HepG2 (cell line): ENCODE results near the gene CEP164. TPM values are rescaled to one million over a fixed set of nuclear protein-coding genes. Genes with fewer than 3 reads are reported as not detected.

Experiments
- ATAC-seq: fragments of 200-7000 bp; cut with Tn5 transposase; 3 replicates; pipeline ENCODE4 v1.9.1; 2020; ENCODE audit warnings: mild to moderate bottlenecking, moderate library complexity
- BruUV-seq: library from RNA; stranded (reverse); fragments of 400-500 nt; replicated peaks from 2 replicates; lab custom pipeline; 2021; lab: Mats Ljungman, UMichigan
- CTCF ChIA-PET: fragments of 300-600 bp; formaldehyde crosslinking; extraction: SDS; loops from one replicate; lab custom pipeline; 2021; ENCODE audit warnings: low total read pairs, inconsistent platforms, low intra/inter-chr PET ratio; lab: Yijun Ruan, JAX
- POLR2A ChIA-PET: fragments of 350-600 bp; sonication (Branson Sonifier 250); formaldehyde crosslinking; loops from one replicate; lab custom pipeline; 2020; ENCODE audit warnings: antibody characterized with exemption, inconsistent platforms; lab: Yijun Ruan, JAX
- DNase-seq: peaks from one replicate; pipeline ENCODE4 v3.0.0-alpha.2; 2015; ENCODE audit warnings: low spot score
- FAIRE-seq: peaks from 3 replicates; lab custom pipeline; 2011; peaks lifted over from hg19 to GRCh38; lab: Jason Lieb, UNC
- H2AFZ ChIP-seq: one replicate; pipeline ENCODE4 v1.6.1; 2011; ENCODE audit warnings: low read length, inconsistent platforms
- H3K27ac ChIP-seq: fragments of 300-600 bp; 3 replicates; pipeline ENCODE4 v1.8.0; 2011; ENCODE audit warnings: mixed run types, mild to moderate bottlenecking, mixed read lengths, low read length, inconsistent platforms; ENCODE audit not compliant: insufficient read depth; ENCODE audit errors: extremely low read length
- H3K27me3 ChIP-seq, 2 experiments: fragments of 200-600 bp in 1 of 2; 2 replicates in 1 of 2; 3 replicates in 1 of 2; pipeline versions ENCODE4 v1.6.0 to v1.8.0; 2011; ENCODE audit warnings: low read length in 2 of 2, mild to moderate bottlenecking in 2 of 2, moderate library complexity in 2 of 2, inconsistent platforms in 1 of 2; ENCODE audit not compliant: insufficient read depth in 2 of 2, control insufficient read depth in 1 of 2
- H3K36me3 ChIP-seq, 2 experiments: fragments of 200-600 bp in 1 of 2; replicated peaks in 1 of 2; 2 replicates in 1 of 2; 3 replicates in 1 of 2; pipeline versions ENCODE4 v1.5.1 to v1.8.0; 2011; ENCODE audit warnings: low read length in 2 of 2, inconsistent platforms in 1 of 2; ENCODE audit not compliant: insufficient read depth in 2 of 2, control insufficient read depth in 1 of 2
- H3K4me1 ChIP-seq: 2 replicates; pipeline ENCODE4 v1.5.1; 2012; ENCODE audit warnings: low read length, inconsistent platforms; ENCODE audit not compliant: insufficient read depth
- H3K4me2 ChIP-seq: 2 replicates; pipeline ENCODE4 v1.6.0; 2011; ENCODE audit warnings: low read depth, low read length, inconsistent platforms
- H3K4me3 ChIP-seq, 3 experiments: fragments of 200-600 bp in 1 of 3; sonication (generic), shearing (Covaris generic) in 1 of 3; replicated peaks in 1 of 3; 2 replicates each; pipeline ENCODE4 v1.5.1; 2011 to 2016; ENCODE audit warnings: low read length in 3 of 3, inconsistent platforms in 2 of 3, low read depth in 2 of 3, mild to moderate bottlenecking in 2 of 3, control low read depth in 1 of 3, mixed read lengths in 1 of 3; ENCODE audit not compliant: insufficient read depth in 1 of 3
- H3K79me2 ChIP-seq: one replicate; pipeline ENCODE4 v1.6.1; 2011; ENCODE audit warnings: low read length, inconsistent platforms; ENCODE audit not compliant: insufficient read depth
- H3K9ac ChIP-seq: 2 replicates; pipeline ENCODE4 v1.6.0; 2011; ENCODE audit warnings: mild to moderate bottlenecking, low read depth, low read length, inconsistent platforms; ENCODE audit not compliant: insufficient read depth
- H3K9me3 ChIP-seq: 2 replicates; pipeline ENCODE4 v1.5.1; 2012; ENCODE audit warnings: mild to moderate bottlenecking, low read length
- H4K20me1 ChIP-seq: 2 replicates; pipeline ENCODE4 v1.6.0; 2011; ENCODE audit warnings: inconsistent platforms, mild to moderate bottlenecking, low read length, moderate library complexity; ENCODE audit not compliant: insufficient read depth
- ATRX ChIP-seq: sonication (generic); formaldehyde crosslinking; IDR thresholded peaks from 2 replicates; pipeline ENCODE4 v1.4.0; 2020; ENCODE audit warnings: missing genetic modification reagents, borderline replicate concordance
- FOSL1 ChIP-seq: sonication (generic); formaldehyde crosslinking; IDR thresholded peaks from 2 replicates; pipeline ENCODE4 v1.9.0; 2021; ENCODE audit warnings: missing genetic modification reagents, borderline replicate concordance
- GATA4 ChIP-seq: sonication (generic); IDR thresholded peaks from 2 replicates; pipeline ENCODE4 v1.6.1; 2016; ENCODE audit warnings: antibody characterized with exemption, low read depth, borderline replicate concordance
- GATAD2A ChIP-seq: IDR thresholded peaks from 2 replicates; pipeline ENCODE4 v1.6.1; 2016
- HMGA1 ChIP-seq: sonication (generic); formaldehyde crosslinking; conservative IDR thresholded peaks from 2 replicates; pipeline ENCODE4 v1.4.0; 2020; ENCODE audit warnings: missing genetic modification reagents
- HMGXB3 ChIP-seq: sonication (generic); formaldehyde crosslinking; IDR thresholded peaks from 2 replicates; pipeline ENCODE4 v1.4.0; 2020; ENCODE audit warnings: missing genetic modification reagents, borderline replicate concordance
- IKZF4 ChIP-seq: sonication (generic); formaldehyde crosslinking; IDR thresholded peaks from 2 replicates; pipeline ENCODE4 v1.5.1; 2020; ENCODE audit warnings: borderline replicate concordance, mild to moderate bottlenecking, low read depth, missing genetic modification reagents; ENCODE audit errors: not compliant biosample characterization
- MXD4 ChIP-seq: IDR thresholded peaks from 2 replicates; pipeline ENCODE4 v1.6.1; 2016; ENCODE audit warnings: mild to moderate bottlenecking, missing biosample characterization, missing genetic modification reagents
- SKI ChIP-seq: fragments of 450-650 bp; IDR thresholded peaks from one replicate; pipeline ENCODE4 v1.6.1; 2018; ENCODE audit warnings: mild to moderate bottlenecking; ENCODE audit not compliant: partially characterized antibody
- TBX3 ChIP-seq: fragments of 450-650 bp; IDR thresholded peaks from 2 replicates; pipeline ENCODE4 v1.6.1; 2017; ENCODE audit warnings: antibody characterized with exemption, mild to moderate bottlenecking, inconsistent platforms, borderline replicate concordance
- TEAD3 ChIP-seq: optimal IDR thresholded peaks from 2 replicates; pipeline ENCODE3; 2016; ENCODE audit warnings: borderline replicate concordance
- THAP8 ChIP-seq: sonication (generic); formaldehyde crosslinking; IDR thresholded peaks from 2 replicates; pipeline ENCODE4 v1.5.1; 2020; ENCODE audit warnings: missing genetic modification reagents, mild to moderate bottlenecking, borderline replicate concordance
- ZNF432 ChIP-seq: sonication (generic); formaldehyde crosslinking; IDR thresholded peaks from 2 replicates; pipeline ENCODE4 v1.5.0; 2020; ENCODE audit warnings: missing genetic modification reagents, mild to moderate bottlenecking, borderline replicate concordance
- WGBS: methylation state at CpG from one replicate; pipeline ENCODE4 v1.1.6; 2017; ENCODE audit warnings: low lambda C conversion rate; 5-methylcytosine and 5-hydroxymethylcytosine counted together
- in situ Hi-C: cut with HindIII; loops from 2 replicates; pipeline ENCODE4 v1.10.0; 2017; ENCODE audit warnings: low pct_unique_long_range_greater_than_20kb; ENCODE audit not compliant: extremely low pct_ligation_motif_present
- intact Hi-C: fragments of 100-400 bp; cut with micrococcal nuclease; formaldehyde crosslinking; loops from one replicate; pipeline ENCODE4 v1.10.0; 2022; ENCODE audit not compliant: unreplicated experiment
- polyA plus RNA-seq, 8 experiments: library from polyadenylated mRNA; depleted of rRNA in 3 of 8; stranded (reverse) in 7 of 8; unstranded in 1 of 8; fragments of >200 nt; fragmentation: Illumina TruSeq in 4 of 8; extraction: Trizol in 4 of 8; gene quantifications; 2 replicates each; pipeline versions ENCODE4 v1.2.1 to v1.2.3, GENCODE V29; 2011 to 2016; ENCODE audit warnings: low read depth in 4 of 8, missing spikeins in 1 of 8, mixed read lengths in 1 of 8; ENCODE audit not compliant: insufficient read depth in 1 of 8
- total RNA-seq, 5 experiments: library from RNA; depleted of rRNA; stranded (reverse); fragments of >200 nt; fragmentation: Illumina TruSeq; extraction: Trizol; gene quantifications; 2 replicates each; pipeline ENCODE4 v1.2.3, GENCODE V29; 2016; ENCODE audit warnings: low read depth in 1 of 5
- TF ChIP-seq, protein P1 (sequence below): IDR thresholded peaks from 2 replicates; pipeline ENCODE4 v1.6.1; 2016; ENCODE audit warnings: low read depth, missing genetic modification reagents, missing compliant biosample characterization

The CEP164 gene
- total and polyA plus RNA-seq, 2 of the 13 experiments (the other 11 are each of a cell fraction or from before 2014, with no cell fraction given) = 11.4 to 15.2 TPM

DNA sequence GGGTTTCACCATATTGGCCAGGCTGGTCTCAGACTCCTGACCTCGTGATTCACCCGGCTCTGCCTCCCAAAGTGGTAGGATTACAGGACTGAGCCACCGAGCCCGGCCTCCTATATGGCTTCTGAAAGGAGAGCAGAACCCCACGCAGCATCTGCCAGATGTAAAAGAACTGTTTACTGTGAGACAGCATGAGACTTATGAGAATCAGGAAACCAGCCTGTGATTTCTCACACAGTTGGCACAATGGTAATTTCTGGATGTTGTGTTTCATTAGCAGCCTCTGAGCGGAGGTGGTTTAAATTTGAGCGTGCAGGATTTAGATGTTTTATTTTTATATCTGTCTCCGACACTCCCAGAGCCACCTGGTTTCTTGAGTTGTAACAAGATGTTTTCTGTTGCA is 33.8 kb downstream of the CEP164 start (continued):
- TF ChIP-seq IKZF4 (no peak), ATRX (CRISPR knock-in tag) (no peak), ZNF432 (CRISPR knock-in tag) (no peak), MXD4 (no peak), GATAD2A (CRISPR knock-in tag) (no peak), SKI (no peak)
- TF ChIP-seq, protein P1, sequence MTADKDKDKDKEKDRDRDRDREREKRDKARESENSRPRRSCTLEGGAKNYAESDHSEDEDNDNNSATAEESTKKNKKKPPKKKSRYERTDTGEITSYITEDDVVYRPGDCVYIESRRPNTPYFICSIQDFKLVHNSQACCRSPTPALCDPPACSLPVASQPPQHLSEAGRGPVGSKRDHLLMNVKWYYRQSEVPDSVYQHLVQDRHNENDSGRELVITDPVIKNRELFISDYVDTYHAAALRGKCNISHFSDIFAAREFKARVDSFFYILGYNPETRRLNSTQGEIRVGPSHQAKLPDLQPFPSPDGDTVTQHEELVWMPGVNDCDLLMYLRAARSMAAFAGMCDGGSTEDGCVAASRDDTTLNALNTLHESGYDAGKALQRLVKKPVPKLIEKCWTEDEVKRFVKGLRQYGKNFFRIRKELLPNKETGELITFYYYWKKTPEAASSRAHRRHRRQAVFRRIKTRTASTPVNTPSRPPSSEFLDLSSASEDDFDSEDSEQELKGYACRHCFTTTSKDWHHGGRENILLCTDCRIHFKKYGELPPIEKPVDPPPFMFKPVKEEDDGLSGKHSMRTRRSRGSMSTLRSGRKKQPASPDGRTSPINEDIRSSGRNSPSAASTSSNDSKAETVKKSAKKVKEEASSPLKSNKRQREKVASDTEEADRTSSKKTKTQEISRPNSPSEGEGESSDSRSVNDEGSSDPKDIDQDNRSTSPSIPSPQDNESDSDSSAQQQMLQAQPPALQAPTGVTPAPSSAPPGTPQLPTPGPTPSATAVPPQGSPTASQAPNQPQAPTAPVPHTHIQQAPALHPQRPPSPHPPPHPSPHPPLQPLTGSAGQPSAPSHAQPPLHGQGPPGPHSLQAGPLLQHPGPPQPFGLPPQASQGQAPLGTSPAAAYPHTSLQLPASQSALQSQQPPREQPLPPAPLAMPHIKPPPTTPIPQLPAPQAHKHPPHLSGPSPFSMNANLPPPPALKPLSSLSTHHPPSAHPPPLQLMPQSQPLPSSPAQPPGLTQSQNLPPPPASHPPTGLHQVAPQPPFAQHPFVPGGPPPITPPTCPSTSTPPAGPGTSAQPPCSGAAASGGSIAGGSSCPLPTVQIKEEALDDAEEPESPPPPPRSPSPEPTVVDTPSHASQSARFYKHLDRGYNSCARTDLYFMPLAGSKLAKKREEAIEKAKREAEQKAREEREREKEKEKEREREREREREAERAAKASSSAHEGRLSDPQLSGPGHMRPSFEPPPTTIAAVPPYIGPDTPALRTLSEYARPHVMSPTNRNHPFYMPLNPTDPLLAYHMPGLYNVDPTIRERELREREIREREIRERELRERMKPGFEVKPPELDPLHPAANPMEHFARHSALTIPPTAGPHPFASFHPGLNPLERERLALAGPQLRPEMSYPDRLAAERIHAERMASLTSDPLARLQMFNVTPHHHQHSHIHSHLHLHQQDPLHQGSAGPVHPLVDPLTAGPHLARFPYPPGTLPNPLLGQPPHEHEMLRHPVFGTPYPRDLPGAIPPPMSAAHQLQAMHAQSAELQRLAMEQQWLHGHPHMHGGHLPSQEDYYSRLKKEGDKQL (CRISPR knock-in tag) = no peak

DNA sequence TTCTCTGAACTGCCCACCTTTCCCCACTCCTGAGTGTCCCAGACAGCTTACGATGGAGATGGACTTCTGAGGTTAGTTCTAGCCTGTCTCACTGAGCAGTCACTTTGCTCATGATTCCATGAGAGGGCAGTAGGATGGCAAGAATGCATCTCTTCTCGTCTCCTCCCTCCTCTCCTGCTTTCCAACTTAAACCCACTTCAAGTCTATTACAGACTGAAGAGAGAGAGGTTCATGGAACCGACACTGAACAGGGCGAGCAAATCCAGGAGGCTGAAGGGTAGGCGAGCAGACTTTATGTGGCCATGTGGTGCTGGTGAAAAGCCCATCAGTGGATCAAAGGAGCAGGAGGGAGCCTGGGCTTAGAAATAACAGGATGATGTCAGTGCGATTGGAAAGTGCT is 38.6 kb downstream of the CEP164 start:
- Histone ChIP-seq H3K4me1 (no peaks in the 10 kb centered on the region), H3K4me3 (no peak overlapping the region), H2AFZ (no peak overlapping the region), H3K36me3 (peaks cover 21 to 37% of the 10 kb centered on the region in 2 experiments; a peak in 4 of 5 replicates), H4K20me1 (no peaks in the 10 kb centered on the region), H3K9ac (no peak overlapping the region), H3K27me3 (no peaks in the 10 kb centered on the region), H3K79me2 (no peaks in the 10 kb centered on the region), H3K9me3 (no peaks in the 10 kb centered on the region), H3K27ac (no peak overlapping the region), H3K4me2 (no peak overlapping the region)
- ChIA-PET CTCF (no interaction called here), POLR2A (no interaction called here)
- no peak for DNase-seq
- no peak for FAIRE-seq
- WGBS = over 99% methylated on average over 6 of the region's 6 CpGs
- no peak for ATAC-seq
- intact Hi-C loops (no loop called here), in situ Hi-C loops (no loop called here)
- BruUV-seq = no TSS peak
- no peak for TF ChIP-seq TBX3
- no peak for TF ChIP-seq HMGA1
- no peak for TF ChIP-seq FOSL1 (CRISPR knock-in tag)
- TF ChIP-seq HMGXB3 (CRISPR knock-in tag) = no peak
- no peak for TF ChIP-seq GATA4
- TF ChIP-seq THAP8 (CRISPR knock-in tag) = no peak
- TF ChIP-seq TEAD3 (CRISPR knock-in tag) = no peak
